ENCODE measurements around the gene MBNL3.
"Not testable (repeated sequence)": the region's sequence is repeated elsewhere in the genome, so short reads cannot be mapped to it uniquely, and the experiment has no call there.

The MBNL3 gene

GRCh38 chrX:132467026-132467425 is 21.8 kb downstream of the MBNL3 start:
- no peak for TF ChIP-seq POLR2A (IDR thresholded peaks at IDR 0.05; ENCODE audit: low read depth, low read length)
- DNase-seq (ENCODE audit: insufficient read length, low spot score) (no peak), FAIRE-seq (no peak)

GRCh38 chrX:132463411-132463810 is 25.4 kb downstream of the MBNL3 start:
- no peak for DNase-seq (ENCODE audit: insufficient read length, low spot score)
- TF ChIP-seq POLR2A (IDR thresholded peaks at IDR 0.05; ENCODE audit: low read depth, low read length), result no peak
- no peak for FAIRE-seq

GRCh38 chrX:132461886-132462285 is 27.0 kb downstream of the MBNL3 start:
- no peak for TF ChIP-seq POLR2A (IDR thresholded peaks at IDR 0.05; ENCODE audit: low read depth, low read length)
- FAIRE-seq, result no peak
- DNase-seq (ENCODE audit: insufficient read length, low spot score), result no peak

GRCh38 chrX:132452911-132453550 is 35.8 kb downstream of the MBNL3 start:
- FAIRE-seq (no peak), DNase-seq (ENCODE audit: insufficient read length, low spot score) (no peak)
- no peak for TF ChIP-seq POLR2A (IDR thresholded peaks at IDR 0.05; ENCODE audit: low read depth, low read length)

DNA sequence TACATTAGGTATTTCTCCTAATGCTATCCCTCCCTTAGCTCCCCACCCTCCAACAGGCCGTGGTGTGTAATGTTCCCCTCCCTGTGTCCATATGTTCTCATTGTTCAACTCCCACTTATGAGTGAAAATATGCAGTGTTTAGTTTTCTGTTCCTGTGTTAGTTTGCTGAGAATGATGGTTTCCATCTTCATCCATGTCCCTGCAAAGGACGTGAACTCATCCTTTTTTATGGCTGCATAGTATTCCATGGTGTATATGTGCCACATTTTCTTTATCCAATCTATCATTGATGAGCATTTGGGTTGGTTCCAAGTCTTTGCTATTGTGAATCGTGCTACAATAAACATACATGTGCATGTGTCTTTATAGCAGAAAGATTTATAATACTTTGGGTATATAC is 42.9 kb downstream of the MBNL3 start:
- FAIRE-seq; DNase-seq (ENCODE audit: insufficient read length, low spot score): not testable (repeated sequence)

DNA sequence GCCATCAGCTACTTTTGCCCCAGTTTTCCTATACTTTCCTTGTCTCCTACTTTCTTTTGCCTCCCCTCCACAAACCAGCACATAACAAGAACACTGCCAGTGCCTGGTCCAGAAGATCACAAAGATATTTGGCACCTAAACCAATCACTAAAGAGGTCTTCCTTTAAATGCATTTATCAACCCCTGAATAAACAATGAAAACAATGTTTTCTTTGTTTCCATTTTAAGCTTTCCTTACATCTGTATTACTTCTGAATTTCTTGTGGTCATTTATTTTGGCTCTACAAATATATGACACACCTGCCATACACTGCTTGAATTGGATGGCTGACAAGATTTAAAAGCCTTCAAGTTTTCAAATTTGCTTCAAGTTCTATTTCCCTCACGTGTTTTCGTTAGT is 43.9 kb downstream of the MBNL3 start:
- DNase-seq (ENCODE audit: insufficient read length, low spot score), result no peak
- no peak for FAIRE-seq
- no peak for TF ChIP-seq POLR2A (IDR thresholded peaks at IDR 0.05; ENCODE audit: low read depth, low read length)

GRCh38 chrX:132443196-132444135 is 45.4 kb downstream of the MBNL3 start:
- no peak for TF ChIP-seq POLR2A (IDR thresholded peaks at IDR 0.05; ENCODE audit: low read depth, low read length)
- DNase-seq (ENCODE audit: insufficient read length, low spot score) (no peak), FAIRE-seq (no peak)

- FAIRE-seq (no peak), DNase-seq (ENCODE audit: insufficient read length, low spot score) (no peak)
- TF ChIP-seq POLR2A (IDR thresholded peaks at IDR 0.05; ENCODE audit: low read depth, low read length), result no peak
These were observed 46.1 kb downstream of the MBNL3 start for GRCh38 chrX:132442691-132443090.

DNA sequence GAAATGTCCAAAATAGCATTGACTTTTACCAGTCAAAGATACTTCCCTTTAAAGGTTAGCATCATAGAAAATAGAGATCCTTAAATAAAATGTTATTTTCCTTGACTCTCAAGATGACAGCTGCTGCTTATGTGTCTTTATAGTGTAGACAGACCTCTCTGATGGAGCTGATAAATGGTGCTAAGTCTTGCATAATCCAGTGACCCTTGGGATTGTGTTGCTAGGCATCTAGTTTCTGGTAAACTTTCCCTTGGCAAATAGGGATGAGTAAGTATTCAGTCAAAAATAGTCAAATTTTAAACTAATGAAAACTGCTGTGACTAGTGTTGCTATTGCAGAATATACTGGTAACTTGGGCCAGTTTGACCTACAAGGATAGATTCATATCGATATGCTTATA is 53.6 kb downstream of the MBNL3 start:
- no peak for TF ChIP-seq POLR2A (IDR thresholded peaks at IDR 0.05; ENCODE audit: low read depth, low read length)
- DNase-seq (ENCODE audit: insufficient read length, low spot score) (no peak), FAIRE-seq (no peak)

DNA sequence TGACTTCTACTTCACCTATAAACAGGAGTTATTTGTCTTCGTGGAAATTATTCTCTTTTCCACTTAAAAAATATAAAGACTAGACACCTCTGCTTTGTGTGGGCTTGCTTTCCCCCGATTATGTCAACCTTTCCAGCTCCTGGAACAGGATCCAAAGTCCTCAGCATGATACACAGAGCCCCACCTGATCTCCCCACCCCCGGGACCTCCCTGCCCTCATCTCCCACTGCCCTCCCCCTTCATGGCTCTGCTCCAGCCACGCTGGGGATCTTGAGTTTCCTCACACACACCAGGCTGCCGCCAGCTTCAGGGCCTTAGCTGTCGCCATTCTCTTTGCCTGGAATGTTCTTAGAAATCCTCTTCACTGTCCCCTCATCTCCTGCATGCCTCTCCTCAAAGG is 55.3 kb downstream of the MBNL3 start:
- TF ChIP-seq POLR2A (IDR thresholded peaks at IDR 0.05; ENCODE audit: low read depth, low read length), result no peak
- no peak for DNase-seq (ENCODE audit: insufficient read length, low spot score)
- no peak for FAIRE-seq

- TF ChIP-seq POLR2A (IDR thresholded peaks at IDR 0.05; ENCODE audit: low read depth, low read length), result no peak
- no peak for FAIRE-seq
- DNase-seq (ENCODE audit: insufficient read length, low spot score), result no peak
These were observed 55.8 kb downstream of the MBNL3 start for GRCh38 chrX:132433001-132433400.

GRCh38 chrX:132428896-132429295 is 59.9 kb downstream of the MBNL3 start:
- TF ChIP-seq POLR2A (IDR thresholded peaks at IDR 0.05; ENCODE audit: low read depth, low read length), result no peak
- DNase-seq (ENCODE audit: insufficient read length, low spot score) (no peak), FAIRE-seq (no peak)

DNA sequence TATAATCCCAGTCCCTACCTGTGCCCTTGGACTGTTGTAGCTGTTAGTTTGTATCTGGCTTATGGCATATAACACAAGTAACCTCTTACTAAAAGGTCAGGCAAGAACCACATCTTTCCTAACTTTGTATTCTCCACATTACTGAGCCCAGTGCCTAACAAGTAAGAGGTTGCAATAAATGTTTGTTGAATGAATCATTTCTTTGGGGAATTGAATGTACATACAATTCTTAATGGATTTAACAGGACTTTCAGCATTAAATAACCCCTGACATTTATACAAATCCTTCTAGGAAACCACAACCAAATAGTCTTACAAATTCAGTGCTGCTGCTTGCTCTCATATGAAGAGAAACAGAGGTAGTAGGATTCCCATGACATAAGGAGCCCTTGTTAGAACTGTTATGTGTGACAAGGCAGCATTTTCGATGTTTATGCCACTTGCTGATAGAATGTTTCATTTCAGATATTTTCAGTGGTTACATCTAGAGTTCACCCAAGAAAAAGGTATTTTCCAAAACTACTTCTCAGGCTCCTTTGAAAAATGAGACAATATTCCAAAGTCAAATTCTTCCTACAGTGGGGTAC is 62.0 kb downstream of the MBNL3 start:
- no peak for TF ChIP-seq POLR2A (IDR thresholded peaks at IDR 0.05; ENCODE audit: low read depth, low read length)
- DNase-seq (ENCODE audit: insufficient read length, low spot score) (no peak), FAIRE-seq (no peak)

DNA sequence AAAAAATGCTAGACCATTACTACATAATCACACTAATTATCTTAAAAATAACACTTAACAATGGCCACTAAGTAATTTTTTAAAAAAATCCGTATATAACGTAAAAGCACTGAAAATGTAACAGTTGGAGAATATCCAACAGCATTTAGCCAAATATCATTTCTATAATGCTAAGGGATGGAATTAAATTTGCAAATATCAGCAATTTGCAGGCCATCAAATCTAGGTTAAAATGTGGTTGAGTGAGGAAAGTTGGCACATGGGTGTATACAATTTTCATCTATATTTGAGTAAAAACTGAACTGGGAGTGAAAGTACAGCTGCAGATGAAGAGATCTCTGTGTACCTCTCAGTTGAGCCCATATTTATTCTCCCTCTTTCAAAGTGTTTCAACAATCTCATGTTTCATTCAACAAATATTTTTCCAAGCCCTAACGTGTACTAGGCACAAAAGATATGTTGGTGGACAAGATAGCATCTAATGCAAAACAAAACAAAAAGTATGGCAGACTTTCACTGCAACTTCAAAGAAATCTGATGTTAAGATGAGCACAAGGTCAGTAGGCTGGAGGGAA is 63.0 kb downstream of the MBNL3 start:
- no peak for DNase-seq (ENCODE audit: insufficient read length, low spot score)
- no peak for TF ChIP-seq POLR2A (IDR thresholded peaks at IDR 0.05; ENCODE audit: low read depth, low read length)
- FAIRE-seq, result no peak
